Measurements from ENCODE around the gene SNORC. TPM values are rescaled to one million over a fixed set of nuclear protein-coding genes. Genes with fewer than 3 reads are reported as not detected.

Gene SNORC
- total and polyA plus RNA-seq, 8 donors = 0.76 to 13.2 (median 1.8) TPM

GRCh38 chr2:232865165-232865564 is 4.9 kb upstream of the SNORC start:
- no peak for ATAC-seq

GRCh38 chr2:232866104-232866503 is 4.0 kb upstream of the SNORC start:
- no peak for TF ChIP-seq CTCF (IDR thresholded peaks at IDR 0.05)
- 88 to 92% methylated on average over 4 of the region's 4 CpGs for WGBS, 2 donors
- Histone ChIP-seq H3K27ac (no peak overlapping the region), H3K36me3 (no peaks in the 10 kb centered on the region), H3K27me3 (no peaks in the 10 kb centered on the region), H3K4me3 (no peak overlapping the region), H3K9me3 (no peaks in the 10 kb centered on the region), H3K4me1 (no peaks in the 10 kb centered on the region)
- DNase-seq (no peak), ATAC-seq (no peak), FAIRE-seq (no peak)
- intact Hi-C loops (cut with DNase I) = no loop called here

More at GRCh38 chr2:232865165-232865564, 4.9 kb upstream of the SNORC start:
- FAIRE-seq (no peak), DNase-seq (no peak)
- intact Hi-C loops (cut with DNase I) = no loop called here
- Histone ChIP-seq H3K27ac (no peak overlapping the region), H3K4me3 (no peak overlapping the region), H3K36me3 (no peaks in the 10 kb centered on the region), H3K4me1 (no peaks in the 10 kb centered on the region), H3K9me3 (no peaks in the 10 kb centered on the region), H3K27me3 (no peaks in the 10 kb centered on the region)
- no peak for TF ChIP-seq CTCF (IDR thresholded peaks at IDR 0.05)
- 94 to 100% methylated on average over 1 of the region's 1 CpG for WGBS, 2 donors

GRCh38 chr2:232869138-232870017 is 686 bp upstream of the SNORC start:
- no peak for TF ChIP-seq CTCF (IDR thresholded peaks at IDR 0.05)
- Histone ChIP-seq H3K27ac (no peak overlapping the region), H3K9me3 (no peaks in the 10 kb centered on the region), H3K4me1 (no peaks in the 10 kb centered on the region), H3K4me3 (no peak overlapping the region), H3K27me3 (no peaks in the 10 kb centered on the region), H3K36me3 (no peaks in the 10 kb centered on the region)
- ATAC-seq = no peak
- 74 to 79% methylated on average over 15 of the region's 15 CpGs for WGBS, 2 donors
- FAIRE-seq = no peak
- no peak for DNase-seq
- intact Hi-C loops (cut with DNase I) = loop anchor here in 1 of 3 donors (10.0 kb wide), 1 partner anchor 175 kb away; no protein-coding TSS in a partner anchor

- Histone ChIP-seq H3K9me3 (no peaks in the 10 kb centered on the region), H3K4me1 (peaks cover 0 to 2% (median 0%) of the 10 kb centered on the region in 3 donors), H3K27me3 (no peaks in the 10 kb centered on the region), H3K36me3 (no peaks in the 10 kb centered on the region), H3K27ac (no peak overlapping the region), H3K4me3 (no peak overlapping the region)
- WGBS, 2 donors = 84 to 87% methylated on average over 17 of the region's 17 CpGs
- ATAC-seq (no peak), FAIRE-seq (no peak), DNase-seq (peak in 1 of 6 donors; percentile 35)
- intact Hi-C loops (cut with DNase I) = loop anchor here in 1 of 3 donors (10.0 kb wide), 1 partner anchor 174 kb away; no protein-coding TSS in a partner anchor
- TF ChIP-seq CTCF (IDR thresholded peaks at IDR 0.05) = no peak
These were observed 805 bp downstream of the SNORC start for GRCh38 chr2:232870766-232871371.

All from pancreas (tissue), 10 donors.